ENCODE data around the gene CHSY1. TPM values are rescaled to one million over a fixed set of nuclear protein-coding genes. Genes with fewer than 3 reads are reported as not detected.
A peak's percentile ranks its signal among the peaks of the same experiment; 100 is the strongest.
"Not testable (repeated sequence)": the region's sequence is repeated elsewhere in the genome, so short reads cannot be mapped to it uniquely, and the experiment has no call there.

CHSY1 gene
- total RNA-seq, 2 experiments from 2014 or later, result 32.5 to 39.6 TPM

GRCh38 chr15:101133751-101134261, 118.0 kb downstream of the CHSY1 start:
- POLR2A ChIA-PET, result no interaction called here
- CTCF ChIA-PET, result interaction anchor here (1.5 to 2.1 kb wide), 2 partner anchors 10 to 35 kb away, joined by 3 to 7 read pairs; no protein-coding TSS in a partner anchor
- Mint-ChIP-seq H3K4me1 (peaks cover 47% of the 10 kb centered on the region), H3K9me3 (peaks cover 14% of the 10 kb centered on the region), H3K27me3 (no peaks in the 10 kb centered on the region), H3K36me3 (ENCODE audit: low read depth) (peaks cover 14% of the 10 kb centered on the region), H3K4me3 (no peak overlapping the region), H3K27ac (no peak overlapping the region)
- DNase-seq, result no peak

GRCh38 chr15:101133181-101133460, 118.7 kb downstream of the CHSY1 start:
- no peak for DNase-seq
- POLR2A ChIA-PET, result no interaction called here
- peaks cover 20% of the 10 kb centered on the region for H3K36me3 Mint-ChIP-seq (ENCODE audit: low read depth)
- no peak overlapping the region for H3K27ac Mint-ChIP-seq
- H3K4me1 Mint-ChIP-seq, result peaks cover 48% of the 10 kb centered on the region
- peaks cover 20% of the 10 kb centered on the region for H3K9me3 Mint-ChIP-seq
- H3K27me3 Mint-ChIP-seq, result no peaks in the 10 kb centered on the region
- no peak overlapping the region for H3K4me3 Mint-ChIP-seq
- CTCF ChIA-PET, result interaction anchor here (2.1 kb wide), 1 partner anchor 9 kb away, joined by 7 read pairs; no protein-coding TSS in a partner anchor

GRCh38 chr15:101132390-101133180, 119.3 kb downstream of the CHSY1 start:
- no peak for DNase-seq
- Mint-ChIP-seq H3K36me3 (ENCODE audit: low read depth) (peaks cover 26% of the 10 kb centered on the region), H3K4me3 (no peak overlapping the region), H3K4me1 (peaks cover 49% of the 10 kb centered on the region), H3K27me3 (no peaks in the 10 kb centered on the region), H3K9me3 (peaks cover 26% of the 10 kb centered on the region), H3K27ac (no peak overlapping the region)
- ChIA-PET CTCF (interaction anchor here (2.1 kb wide), 1 partner anchor 8 kb away, joined by 7 read pairs; no protein-coding TSS in a partner anchor), POLR2A (no interaction called here)

GRCh38 chr15:101131489-101132389, 120.1 kb downstream of the CHSY1 start:
- Mint-ChIP-seq H3K4me1 (peaks cover 49% of the 10 kb centered on the region), H3K4me3 (no peak overlapping the region), H3K27ac (peak overlapping the region; percentile 65), H3K27me3 (no peaks in the 10 kb centered on the region), H3K9me3 (peaks cover 26% of the 10 kb centered on the region), H3K36me3 (ENCODE audit: low read depth) (peaks cover 31% of the 10 kb centered on the region)
- POLR2A ChIA-PET, result no interaction called here
- CTCF ChIA-PET, result interaction anchor here (1.0 to 2.1 kb wide), 3 partner anchors 7 to 111 kb away, joined by 3 to 7 read pairs (median 3); no protein-coding TSS in a partner anchor
- DNase-seq, result no peak

- H3K4me1 Mint-ChIP-seq, result peaks cover 49% of the 10 kb centered on the region
- no peak overlapping the region for H3K4me3 Mint-ChIP-seq
- ChIA-PET POLR2A (no interaction called here), CTCF (interaction anchor here (0.7 to 1.5 kb wide), 3 partner anchors 27 to 58 kb away, joined by 3 read pairs; no protein-coding TSS in a partner anchor)
- H3K27ac Mint-ChIP-seq, result no peak overlapping the region
- peaks cover 32% of the 10 kb centered on the region for H3K36me3 Mint-ChIP-seq (ENCODE audit: low read depth)
- no peak for DNase-seq
- peaks cover 24% of the 10 kb centered on the region for H3K9me3 Mint-ChIP-seq
- no peaks in the 10 kb centered on the region for H3K27me3 Mint-ChIP-seq
Measured at GRCh38 chr15:101129851-101130380, 121.9 kb downstream of the CHSY1 start.

GRCh38 chr15:101128221-101129015, 123.4 kb downstream of the CHSY1 start:
- DNase-seq, result no peak
- CTCF ChIA-PET, result interaction anchor here (1.0 to 1.9 kb wide), 8 partner anchors 8 to 40 kb away, joined by 3 to 7 read pairs (median 4); no protein-coding TSS in a partner anchor
- H3K27ac Mint-ChIP-seq, result peak overlapping the region; percentile 99
- H3K4me3 Mint-ChIP-seq, result no peak overlapping the region
- POLR2A ChIA-PET, result interaction anchor here (0.5 kb wide), 1 partner anchor 96 kb away, joined by 4 read pairs; no protein-coding TSS in a partner anchor
- H3K27me3 Mint-ChIP-seq, result no peaks in the 10 kb centered on the region
- peaks cover 60% of the 10 kb centered on the region for H3K4me1 Mint-ChIP-seq
- peaks cover 23% of the 10 kb centered on the region for H3K9me3 Mint-ChIP-seq
- H3K36me3 Mint-ChIP-seq (ENCODE audit: low read depth), result peaks cover 36% of the 10 kb centered on the region

GRCh38 chr15:101127506-101128076, 124.3 kb downstream of the CHSY1 start:
- peaks cover 36% of the 10 kb centered on the region for H3K36me3 Mint-ChIP-seq (ENCODE audit: low read depth)
- H3K4me1 Mint-ChIP-seq, result peaks cover 69% of the 10 kb centered on the region
- peak overlapping the region; percentile 63 for H3K4me3 Mint-ChIP-seq
- peak; percentile 52 for DNase-seq
- H3K9me3 Mint-ChIP-seq, result peaks cover 23% of the 10 kb centered on the region
- CTCF ChIA-PET, result interaction anchor here (0.7 to 1.9 kb wide), 7 partner anchors 9 to 112 kb away, joined by 3 to 7 read pairs (median 4); no protein-coding TSS in a partner anchor
- H3K27ac Mint-ChIP-seq, result peak overlapping the region; percentile 99
- POLR2A ChIA-PET, result interaction anchor here (0.5 kb wide), 1 partner anchor 97 kb away, joined by 4 read pairs; no protein-coding TSS in a partner anchor
- no peaks in the 10 kb centered on the region for H3K27me3 Mint-ChIP-seq

- DNase-seq, result peak; percentile 33
- Mint-ChIP-seq H3K4me3 (peak overlapping the region; percentile 63), H3K9me3 (peaks cover 23% of the 10 kb centered on the region), H3K27me3 (no peaks in the 10 kb centered on the region), H3K36me3 (ENCODE audit: low read depth) (peaks cover 39% of the 10 kb centered on the region), H3K4me1 (peaks cover 76% of the 10 kb centered on the region), H3K27ac (peak overlapping the region; percentile 99)
- CTCF ChIA-PET, result interaction anchor here (0.6 to 1.9 kb wide), 9 partner anchors 10 to 113 kb away, joined by 3 to 6 read pairs (median 3); no protein-coding TSS in a partner anchor
- POLR2A ChIA-PET, result interaction anchor here (0.5 to 0.8 kb wide), 2 partner anchors 13 to 165 kb away, joined by 3 to 5 read pairs; no protein-coding TSS in a partner anchor
Measured at GRCh38 chr15:101126618-101127505, 125.0 kb downstream of the CHSY1 start.

- not testable (repeated sequence) for DNase-seq, H3K27me3 Mint-ChIP-seq
- Mint-ChIP-seq H3K9me3 (peaks cover 23% of the 10 kb centered on the region), H3K4me1 (peaks cover 77% of the 10 kb centered on the region), H3K4me3 (peak overlapping the region; percentile 14), H3K27ac (peak overlapping the region; percentile 99), H3K36me3 (ENCODE audit: low read depth) (peaks cover 35% of the 10 kb centered on the region)
- CTCF ChIA-PET, result interaction anchor here (0.6 to 1.7 kb wide), 6 partner anchors 9 to 58 kb away, joined by 3 to 4 read pairs (median 3); no protein-coding TSS in a partner anchor
- POLR2A ChIA-PET, result interaction anchor here (0.5 to 0.8 kb wide), 2 partner anchors 14 to 166 kb away, joined by 3 to 5 read pairs; no protein-coding TSS in a partner anchor
Measured at GRCh38 chr15:101125881-101126428, 125.9 kb downstream of the CHSY1 start.

Data from activated CD4-positive, alpha-beta T cell treated with anti-CD3 and anti-CD28 coated beads, Interleukin-2, amount 10 ng/mL, durations not matched to agents 7 days and 5 days (primary cell).